22Rv1 (cell line): ENCODE data around the gene NXPH2.

Experiments used
- CTCF ChIP-seq: fragments of 450-650 bp; IDR thresholded peaks from 2 replicates; pipeline ENCODE4 v1.5.1; 2017; ENCODE audit warnings: mild to moderate bottlenecking
- ZFX ChIP-seq: fragments of 450-650 bp; IDR thresholded peaks from 2 replicates; pipeline ENCODE4 v1.6.1; 2017; ENCODE audit warnings: antibody characterized with exemption, borderline replicate concordance

- TF ChIP-seq CTCF (no peak), ZFX (no peak)
Measured at GRCh38 chr2:138689705-138690104, 90.5 kb downstream of the NXPH2 start.
